Uterus (tissue), 4 donors: ENCODE data around the gene CARD8. TPM values are rescaled to one million over a fixed set of nuclear protein-coding genes. Genes with fewer than 3 reads are reported as not detected.

ENCODE experiments used
- DNase-seq, 2 donors: peaks; one replicate each; pipeline ENCODE4 v3.0.0-alpha.2; 2019 to 2020
- H3K27ac ChIP-seq, 2 donors: fragments of 200-600 bp; sonication (generic); 1 replicate in 1 of 2; 2 replicates in 1 of 2; pipeline ENCODE4 v1.5.1; 2016 to 2018
- H3K27me3 ChIP-seq, 2 donors: fragments of 200-600 bp; sonication (generic); one replicate each; pipeline ENCODE4 v1.5.1; 2018 to 2019; ENCODE audit warnings: control low read depth in 1 of 2
- H3K36me3 ChIP-seq, 2 donors: fragments of 200-600 bp; sonication (generic); one replicate each; pipeline ENCODE4 v1.5.1; 2019; ENCODE audit warnings: control low read depth in 1 of 2
- H3K4me1 ChIP-seq, 2 donors: fragments of 200-600 bp; sonication (generic); one replicate each; pipeline ENCODE4 v1.5.1; 2018 to 2019; ENCODE audit warnings: control low read depth in 1 of 2
- H3K4me3 ChIP-seq, 2 donors: fragments of 200-600 bp; sonication (generic); 1 replicate in 1 of 2; 2 replicates in 1 of 2; pipeline ENCODE4 v1.5.1; 2018 to 2019; ENCODE audit warnings: mild to moderate bottlenecking in 1 of 2
- H3K9me3 ChIP-seq, 2 donors: fragments of 200-600 bp; sonication (generic); one replicate each; pipeline ENCODE4 v1.5.1; 2019; ENCODE audit warnings: control low read depth in 1 of 2
- CTCF ChIP-seq, 4 experiments: fragments of 200-600 bp in 2 of 4; fragments of 450-650 bp in 2 of 4; sonication (generic) in 2 of 4; IDR thresholded peaks; one replicate each; pipeline ENCODE4 v1.5.1; 2016 to 2019; ENCODE audit warnings: antibody characterized with exemption in 4 of 4, mild to moderate bottlenecking in 2 of 4, moderate library complexity in 1 of 4
- POLR2A ChIP-seq, 2 donors: fragments of 450-650 bp; IDR thresholded peaks; one replicate each; pipeline ENCODE4 v1.6.1; 2016; ENCODE audit warnings: antibody characterized with exemption in 2 of 2, mild to moderate bottlenecking in 1 of 2, moderate library complexity in 1 of 2
- intact Hi-C: fragments of 100-400 bp; cut with DNase I; formaldehyde crosslinking; loops from one replicate; pipeline ENCODE4 v1.15.1; 2023; ENCODE audit warnings: low total_unique reads
- total RNA-seq, 4 donors: library from RNA; depleted of rRNA in 3 of 4; stranded (reverse); fragments of >200 nt in 3 of 4; gene quantifications; one replicate each; pipeline versions ENCODE4 v1.1.0 to v1.2.4, GENCODE V29; 2014 to 2023
- donor health status: DM: yes; HTN: yes; CAD: no.

CARD8 gene
- total RNA-seq, 4 donors from 2014 or later, result 18.8 to 80.2 (median 53.0) TPM

- peak; percentile 79 to 90 for DNase-seq
- H3K27ac ChIP-seq, result peak overlapping the region; percentile 48 to 60
- peak overlapping the region; percentile 17 to 31 for H3K4me3 ChIP-seq
- intact Hi-C loops, result no loop called here
- peak; percentile 96 to 98 (median 96) for TF ChIP-seq CTCF (IDR thresholded peaks at IDR 0.05)
- TF ChIP-seq POLR2A (IDR thresholded peaks at IDR 0.05), result no peak
- no peaks in the 10 kb centered on the region for H3K4me1 ChIP-seq
- no peaks in the 10 kb centered on the region for H3K36me3 ChIP-seq
- no peaks in the 10 kb centered on the region for H3K9me3 ChIP-seq
- H3K27me3 ChIP-seq, result no peaks in the 10 kb centered on the region
Observed at GRCh38 chr19:48290771-48291488, 35.2 kb upstream of the CARD8 start.

- intact Hi-C loops, result no loop called here
- H3K27ac ChIP-seq, result peak overlapping the region in 1 of 2 donors; percentile 48
- peak; percentile 28 to 61 for DNase-seq
- H3K4me3 ChIP-seq, result peak overlapping the region in 1 of 2 donors; percentile 17
- no peaks in the 10 kb centered on the region for H3K9me3 ChIP-seq
- TF ChIP-seq CTCF (IDR thresholded peaks at IDR 0.05) (no peak), POLR2A (IDR thresholded peaks at IDR 0.05) (no peak)
- H3K36me3 ChIP-seq, result no peaks in the 10 kb centered on the region
- no peaks in the 10 kb centered on the region for H3K27me3 ChIP-seq
- no peaks in the 10 kb centered on the region for H3K4me1 ChIP-seq
Observed at GRCh38 chr19:48290401-48290770, 34.7 kb upstream of the CARD8 start.

- DNase-seq, result no peak
- H3K36me3 ChIP-seq, result no peaks in the 10 kb centered on the region
- H3K27me3 ChIP-seq, result no peaks in the 10 kb centered on the region
- H3K4me1 ChIP-seq, result no peaks in the 10 kb centered on the region
- TF ChIP-seq POLR2A (IDR thresholded peaks at IDR 0.05) (no peak), CTCF (IDR thresholded peaks at IDR 0.05) (no peak)
- H3K9me3 ChIP-seq, result no peaks in the 10 kb centered on the region
- H3K27ac ChIP-seq, result no peak overlapping the region
- H3K4me3 ChIP-seq, result no peak overlapping the region
- intact Hi-C loops, result no loop called here
Observed at GRCh38 chr19:48287748-48288147, 32.0 kb upstream of the CARD8 start.

GRCh38 chr19:48284896-48285295, 29.2 kb upstream of the CARD8 start:
- Histone ChIP-seq H3K4me3 (no peak overlapping the region), H3K27ac (no peak overlapping the region), H3K9me3 (no peaks in the 10 kb centered on the region), H3K36me3 (no peaks in the 10 kb centered on the region), H3K27me3 (no peaks in the 10 kb centered on the region), H3K4me1 (no peaks in the 10 kb centered on the region)
- DNase-seq, result no peak
- TF ChIP-seq CTCF (IDR thresholded peaks at IDR 0.05), result no peak
- TF ChIP-seq POLR2A (IDR thresholded peaks at IDR 0.05), result no peak
- intact Hi-C loops, result no loop called here

GRCh38 chr19:48283908-48284307, 28.2 kb upstream of the CARD8 start:
- Histone ChIP-seq H3K9me3 (no peaks in the 10 kb centered on the region), H3K36me3 (no peaks in the 10 kb centered on the region)

More at GRCh38 chr19:48283908-48284307, 28.2 kb upstream of the CARD8 start:
- Histone ChIP-seq H3K4me1 (no peaks in the 10 kb centered on the region), H3K27ac (no peak overlapping the region), H3K4me3 (no peak overlapping the region), H3K27me3 (no peaks in the 10 kb centered on the region)
- intact Hi-C loops, result no loop called here
- DNase-seq, result no peak
- TF ChIP-seq CTCF (IDR thresholded peaks at IDR 0.05) (no peak), POLR2A (IDR thresholded peaks at IDR 0.05) (no peak)
